Osteoblast (primary cell): Measurements from ENCODE around the gene PLEKHH3. TPM values are rescaled to one million over a fixed set of nuclear protein-coding genes. Genes with fewer than 3 reads are reported as not detected.

Experiments
- DNase-seq: peaks from one replicate; pipeline ENCODE4 v3.0.0; 2011; ENCODE audit warnings: low spot score, mixed read lengths; ENCODE audit not compliant: insufficient read length; ENCODE audit errors: missing footprints
- H2AFZ ChIP-seq: 2 replicates; pipeline ENCODE4 v1.6.0; 2011; ENCODE audit warnings: mild to moderate bottlenecking, low read length
- H3K27ac ChIP-seq: 2 replicates; pipeline ENCODE4 v1.5.1; 2011; ENCODE audit warnings: mild to moderate bottlenecking, low read depth, low read length, moderate library complexity
- H3K27me3 ChIP-seq: 2 replicates; pipeline ENCODE4 v1.6.0; 2012; ENCODE audit warnings: mild to moderate bottlenecking, control low read depth, inconsistent platforms, low read length, moderate library complexity; ENCODE audit not compliant: insufficient read depth
- H3K36me3 ChIP-seq: 2 replicates; pipeline ENCODE4 v1.5.1; 2011; ENCODE audit warnings: mild to moderate bottlenecking, low read length, control low read depth, moderate library complexity; ENCODE audit not compliant: insufficient read depth
- H3K4me1 ChIP-seq: 2 replicates; pipeline ENCODE4 v1.5.1; 2011; ENCODE audit warnings: mild to moderate bottlenecking, low read length, control low read depth, moderate library complexity; ENCODE audit not compliant: insufficient read depth
- H3K4me2 ChIP-seq: 2 replicates; pipeline ENCODE4 v1.6.0; 2011; ENCODE audit warnings: mild to moderate bottlenecking, low read length; ENCODE audit not compliant: insufficient read depth
- H3K4me3 ChIP-seq: fragments of 200-600 bp; sonication (generic); 3 replicates; pipeline ENCODE4 v1.5.1; 2012; ENCODE audit warnings: mild to moderate bottlenecking, low read length, inconsistent platforms; ENCODE audit not compliant: insufficient read depth
- H3K79me2 ChIP-seq: 2 replicates; pipeline ENCODE4 v1.6.0; 2012; ENCODE audit warnings: mild to moderate bottlenecking, low read length, control low read depth, inconsistent platforms; ENCODE audit not compliant: insufficient read depth
- H3K9me3 ChIP-seq: 2 replicates; pipeline ENCODE4 v1.5.1; 2011; ENCODE audit warnings: low read depth, low read length, control low read depth
- H4K20me1 ChIP-seq: 2 replicates; pipeline ENCODE4 v1.6.0; 2012; ENCODE audit warnings: mild to moderate bottlenecking, low read length, control low read depth; ENCODE audit not compliant: insufficient read depth
- small RNA-seq: library from RNA; depleted of rRNA; stranded (forward); fragments of <200 nt; gene quantifications from one replicate; pipeline ENCODE3, GENCODE V24; 2012
- total RNA-seq: library from RNA; depleted of rRNA; stranded (reverse); fragments of >200 nt; gene quantifications from 2 replicates; pipeline ENCODE4 v1.2.3, GENCODE V29; 2012
- TF ChIP-seq, protein P1 (sequence below): IDR thresholded peaks from 2 replicates; pipeline ENCODE4 v1.5.1; 2011; ENCODE audit warnings: mild to moderate bottlenecking, low read depth, low read length, moderate library complexity; ENCODE audit errors: extremely low read depth

Gene PLEKHH3
- total RNA-seq, 1 donor = 19.9 TPM

DNA sequence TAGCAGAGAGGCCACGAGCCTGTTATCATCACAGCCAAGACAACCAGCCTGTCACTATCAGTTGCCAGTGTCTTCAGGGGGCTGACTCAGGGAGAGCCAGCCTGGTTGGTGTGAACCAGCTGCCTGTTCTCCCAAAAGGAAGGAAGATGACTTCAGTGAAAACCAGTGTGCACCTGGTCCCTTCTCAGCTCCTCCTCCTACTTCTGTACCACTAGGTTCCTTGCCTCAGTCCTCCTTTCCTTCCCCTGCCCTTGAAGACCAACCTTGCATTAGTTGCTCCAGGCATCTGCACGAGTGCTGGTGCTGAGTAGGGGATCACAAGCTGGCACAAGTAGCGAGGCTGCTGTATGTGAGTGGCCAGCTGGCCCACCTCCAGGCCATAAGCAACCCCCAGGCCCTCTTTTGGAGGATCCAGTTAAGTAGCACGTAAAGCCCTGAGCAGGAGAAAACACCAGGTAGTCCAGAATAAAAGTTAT, 58.8 kb downstream of the PLEKHH3 start:
- TF ChIP-seq, protein P1, sequence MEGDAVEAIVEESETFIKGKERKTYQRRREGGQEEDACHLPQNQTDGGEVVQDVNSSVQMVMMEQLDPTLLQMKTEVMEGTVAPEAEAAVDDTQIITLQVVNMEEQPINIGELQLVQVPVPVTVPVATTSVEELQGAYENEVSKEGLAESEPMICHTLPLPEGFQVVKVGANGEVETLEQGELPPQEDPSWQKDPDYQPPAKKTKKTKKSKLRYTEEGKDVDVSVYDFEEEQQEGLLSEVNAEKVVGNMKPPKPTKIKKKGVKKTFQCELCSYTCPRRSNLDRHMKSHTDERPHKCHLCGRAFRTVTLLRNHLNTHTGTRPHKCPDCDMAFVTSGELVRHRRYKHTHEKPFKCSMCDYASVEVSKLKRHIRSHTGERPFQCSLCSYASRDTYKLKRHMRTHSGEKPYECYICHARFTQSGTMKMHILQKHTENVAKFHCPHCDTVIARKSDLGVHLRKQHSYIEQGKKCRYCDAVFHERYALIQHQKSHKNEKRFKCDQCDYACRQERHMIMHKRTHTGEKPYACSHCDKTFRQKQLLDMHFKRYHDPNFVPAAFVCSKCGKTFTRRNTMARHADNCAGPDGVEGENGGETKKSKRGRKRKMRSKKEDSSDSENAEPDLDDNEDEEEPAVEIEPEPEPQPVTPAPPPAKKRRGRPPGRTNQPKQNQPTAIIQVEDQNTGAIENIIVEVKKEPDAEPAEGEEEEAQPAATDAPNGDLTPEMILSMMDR = no peak

More for the DNA sequence above, 58.8 kb downstream of the PLEKHH3 start:
- no peaks in the 10 kb centered on the region for H3K79me2 ChIP-seq
- no peak overlapping the region for H3K4me2 ChIP-seq
- H3K27me3 ChIP-seq = no peaks in the 10 kb centered on the region
- H3K27ac ChIP-seq = no peak overlapping the region
- H4K20me1 ChIP-seq = no peaks in the 10 kb centered on the region
- peaks cover 28% of the 10 kb centered on the region for H3K36me3 ChIP-seq
- H2AFZ ChIP-seq = no peak overlapping the region
- no peak for DNase-seq
- H3K4me3 ChIP-seq = no peak overlapping the region
- no peaks in the 10 kb centered on the region for H3K9me3 ChIP-seq
- no peaks in the 10 kb centered on the region for H3K4me1 ChIP-seq

Small RNAs within 50 kb of the gene (small RNA-seq; reads per million reads assigned to genes)
- gene MIR6780A = not detected

Other genes with a start within 250 kb of the PLEKHH3 start
- 52.5 and 53.9 TPM in 2 replicates for gene ATP6V0A1, start 218.1 kb downstream of the PLEKHH3 start, total RNA-seq
- 91.6 and 99.0 TPM in 2 replicates for gene NAGLU, start 140.8 kb downstream of the PLEKHH3 start, total RNA-seq
- 1.1 and 1.5 TPM in 2 replicates for gene HSD17B1, start 124.1 kb downstream of the PLEKHH3 start, total RNA-seq
- 13.0 and 13.4 TPM in 2 replicates for gene COASY, start 114.8 kb downstream of the PLEKHH3 start, total RNA-seq
- gene MLX, start 109.9 kb downstream of the PLEKHH3 start, total RNA-seq = 43.4 and 44.8 TPM in 2 replicates
- gene PSMC3IP, start 99.3 kb downstream of the PLEKHH3 start, total RNA-seq = 1.8 TPM in 2 replicates
- 81.0 and 90.1 TPM in 2 replicates for gene RETREG3, start 67.6 kb downstream of the PLEKHH3 start, total RNA-seq
- gene TUBG1, start 67.3 kb downstream of the PLEKHH3 start, total RNA-seq = 19.2 and 20.3 TPM in 2 replicates
- gene TUBG2, start 17.7 kb downstream of the PLEKHH3 start, total RNA-seq = 13.8 TPM in 2 replicates
- gene CCR10, start 4.8 kb upstream of the PLEKHH3 start, total RNA-seq = 0.59 and 2.2 TPM in 2 replicates
- 18.6 and 19.2 TPM in 2 replicates for gene CNTNAP1, start 5.5 kb upstream of the PLEKHH3 start, total RNA-seq
- gene EZH1, start 68.0 kb upstream of the PLEKHH3 start, total RNA-seq = 30.8 and 31.8 TPM in 2 replicates
- gene RAMP2, start 84.2 kb upstream of the PLEKHH3 start, total RNA-seq = not detected in 2 replicates
- 46.7 and 55.7 TPM in 2 replicates for gene VPS25, start 96.5 kb upstream of the PLEKHH3 start, total RNA-seq
- gene WNK4, start 103.6 kb upstream of the PLEKHH3 start, total RNA-seq = under 0.01 TPM in 1 of 2 replicates, not detected in the other
- 44.2 and 47.4 TPM in 2 replicates for gene COA3, start 121.7 kb upstream of the PLEKHH3 start, total RNA-seq
- gene CNTD1, start 121.9 kb upstream of the PLEKHH3 start, total RNA-seq = 0.88 TPM in 1 of 2 replicates, not detected in the other
- gene BECN1, start 147.3 kb upstream of the PLEKHH3 start, total RNA-seq = 94.8 and 104 TPM in 2 replicates
- 79.9 and 81.1 TPM in 2 replicates for gene PSME3, start 156.4 kb upstream of the PLEKHH3 start, total RNA-seq
- gene AOC2, start 167.6 kb upstream of the PLEKHH3 start, total RNA-seq = 0.72 and 0.88 TPM in 2 replicates
- gene AOC3, start 174.2 kb upstream of the PLEKHH3 start, total RNA-seq = under 0.01 TPM in 1 of 2 replicates, not detected in the other
- gene G6PC1, start 223.8 kb upstream of the PLEKHH3 start, total RNA-seq = not detected in 2 replicates